NB4 (cell line): ENCODE measurements around the gene TPPP3.

ENCODE experiments used
- CTCF ChIP-seq: IDR thresholded peaks from one replicate; pipeline ENCODE4 v1.5.1; 2012; ENCODE audit warnings: low read depth, low read length
- MAX ChIP-seq: IDR thresholded peaks from 2 replicates; pipeline ENCODE4 v1.6.1; 2011; ENCODE audit warnings: low read depth, low read length
- POLR2A ChIP-seq: IDR thresholded peaks from 2 replicates; pipeline ENCODE4 v1.6.1; 2011; ENCODE audit warnings: mild to moderate bottlenecking; ENCODE audit not compliant: insufficient read length; ENCODE audit errors: extremely low read depth

GRCh38 chr16:67436640-67437193, 43.4 kb upstream of the TPPP3 start:
- TF ChIP-seq CTCF, result no peak
- no peak for TF ChIP-seq POLR2A
- TF ChIP-seq MAX, result no peak
